Stimulated activated CD4-positive, alpha-beta T cell treated with anti-CD3 and anti-CD28 coated beads, TNF-alpha, amount 100 ng/mL, for 1 hour (primary cell): ENCODE measurements around the gene STAT2.
A peak's percentile ranks its signal among the peaks of the same experiment; 100 is the strongest.
"Not testable (repeated sequence)": the region's sequence is repeated elsewhere in the genome, so short reads cannot be mapped to it uniquely, and the experiment has no call there.

Source experiments
- DNase-seq, 3 donors: peaks; one replicate each; pipeline ENCODE4 v3.0.0-alpha.2; 2020; ENCODE audit warnings: low read depth in 3 of 3, low spot score in 1 of 3

Gene STAT2

GRCh38 chr12:56359851-56360767 lies at the start of gene STAT2:
Gene STAT2, minus strand, starts transcription at chr12:56360107. Its CDS starts 3,536 bp downstream, at chr12:56356571.
- peak; percentile 93 to 98 (median 98) for DNase-seq

- no peak for DNase-seq
Observed at GRCh38 chr12:56408799-56409417, 49.0 kb upstream of the STAT2 start.

- DNase-seq = not testable (repeated sequence)
Observed at GRCh38 chr12:56404227-56404626, 44.3 kb upstream of the STAT2 start.

- not testable (repeated sequence) for DNase-seq
Observed at GRCh38 chr12:56401612-56402011, 41.7 kb upstream of the STAT2 start.

GRCh38 chr12:56401125-56401524 lies 41.2 kb upstream of the STAT2 start:
- DNase-seq = not testable (repeated sequence)

GRCh38 chr12:56399466-56399865 lies 39.6 kb upstream of the STAT2 start:
- DNase-seq = not testable (repeated sequence)

GRCh38 chr12:56398324-56398723 lies 38.4 kb upstream of the STAT2 start:
- no peak for DNase-seq

- no peak for DNase-seq
Observed at GRCh38 chr12:56392331-56392730, 32.4 kb upstream of the STAT2 start.

- DNase-seq = no peak
Observed at GRCh38 chr12:56391721-56392120, 31.8 kb upstream of the STAT2 start.

- no peak for DNase-seq
Observed at GRCh38 chr12:56389412-56389811, 29.5 kb upstream of the STAT2 start.

- DNase-seq = no peak
Observed at GRCh38 chr12:56387152-56387736, 27.3 kb upstream of the STAT2 start.

- no peak for DNase-seq
Observed at GRCh38 chr12:56385873-56386272, 26.0 kb upstream of the STAT2 start.

- no peak for DNase-seq
Observed at GRCh38 chr12:56382611-56383010, 22.7 kb upstream of the STAT2 start.

- no peak for DNase-seq
Observed at GRCh38 chr12:56377989-56378316, 18.0 kb upstream of the STAT2 start.

GRCh38 chr12:56377310-56377988 lies 17.5 kb upstream of the STAT2 start:
- DNase-seq = no peak

GRCh38 chr12:56375598-56376434 lies 15.9 kb upstream of the STAT2 start:
- DNase-seq = no peak

- no peak for DNase-seq
Observed at GRCh38 chr12:56374726-56375597, 15.1 kb upstream of the STAT2 start.

GRCh38 chr12:56373515-56373914 lies 13.6 kb upstream of the STAT2 start:
- no peak for DNase-seq

- no peak for DNase-seq
Observed at GRCh38 chr12:56366948-56367347, 7.0 kb upstream of the STAT2 start.
